Brain microvascular endothelial cell (primary cell): Measurements from ENCODE around the gene HEYL.

Experiments
- DNase-seq: peaks from one replicate; pipeline ENCODE4 v3.0.0-alpha.2; 2020
- H3K27ac ChIP-seq: fragments of 250-450 bp; sonication (Bioruptor Pico); 2 replicates; pipeline ENCODE4 v1.5.1; 2020; ENCODE audit warnings: mild to moderate bottlenecking, moderate library complexity
- H3K27me3 ChIP-seq: fragments of 250-450 bp; sonication (Bioruptor Pico); replicated peaks from 2 replicates; pipeline ENCODE4 v1.5.1; 2020; ENCODE audit warnings: mild to moderate bottlenecking
- H3K36me3 ChIP-seq: fragments of 250-450 bp; sonication (Bioruptor Pico); replicated peaks from 2 replicates; pipeline ENCODE4 v1.5.1; 2020; ENCODE audit warnings: mild to moderate bottlenecking
- H3K4me3 ChIP-seq: 2 replicates; pipeline ENCODE4 v1.5.1; 2011; ENCODE audit warnings: low read depth, mild to moderate bottlenecking, control low read depth, low read length, moderate library complexity
- in situ Hi-C: cut with HindIII; loops from 2 replicates; pipeline ENCODE4 v1.10.0; 2017; ENCODE audit warnings: low sequenced_read_pairs, low pct_ligation_motif_present
- TF ChIP-seq, protein P1 (sequence below): IDR thresholded peaks from 2 replicates; pipeline ENCODE4 v1.5.1; 2011; ENCODE audit warnings: low read depth, mild to moderate bottlenecking, moderate library complexity, low read length, control low read depth, inconsistent platforms; ENCODE audit errors: missing control alignments

Gene HEYL

DNA sequence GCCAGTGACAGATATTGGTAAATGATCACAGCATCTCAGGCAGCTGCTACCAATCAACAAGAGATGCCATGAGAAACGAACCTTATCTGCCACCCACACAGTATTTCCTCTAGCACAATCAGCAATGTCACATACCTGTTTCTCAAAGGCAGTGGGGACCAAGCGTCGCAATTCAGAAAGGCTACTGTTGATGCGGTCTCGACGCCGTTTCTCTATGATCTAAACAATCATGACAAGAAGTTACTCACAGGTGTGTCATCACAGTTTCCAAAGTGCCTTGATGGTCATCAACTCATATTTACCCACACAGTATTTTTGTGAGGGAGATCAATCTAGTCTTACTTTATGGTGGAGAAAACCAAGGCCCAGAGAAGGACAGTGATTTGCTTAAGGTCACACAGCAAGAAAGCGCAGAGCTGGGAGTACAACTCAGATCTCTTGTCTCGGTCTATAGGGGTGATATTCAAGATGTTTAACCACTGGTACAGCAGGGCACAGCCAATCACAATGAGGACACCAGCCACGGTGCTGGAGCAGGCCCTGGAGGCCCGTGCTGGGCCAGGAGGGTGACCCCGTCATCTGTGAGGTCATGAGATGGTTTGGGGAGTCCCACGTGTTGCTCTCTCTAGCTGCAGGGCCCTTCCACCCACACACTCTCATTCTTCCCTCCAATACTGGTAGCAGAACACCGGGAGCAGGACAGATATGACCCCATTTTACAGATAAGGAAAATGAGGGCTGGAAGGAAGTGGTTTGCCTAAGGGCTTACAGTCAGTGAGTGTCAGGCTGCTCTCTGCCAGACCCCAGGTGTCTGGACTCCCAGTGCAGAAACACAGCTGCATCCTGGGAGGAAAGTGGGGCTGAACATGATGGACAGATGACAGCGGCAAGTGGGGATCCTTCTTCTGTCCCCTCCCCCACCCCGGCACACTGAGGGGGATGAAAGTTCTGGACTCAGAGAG lies 7.8 kb downstream of the HEYL start:
- TF ChIP-seq, protein P1, sequence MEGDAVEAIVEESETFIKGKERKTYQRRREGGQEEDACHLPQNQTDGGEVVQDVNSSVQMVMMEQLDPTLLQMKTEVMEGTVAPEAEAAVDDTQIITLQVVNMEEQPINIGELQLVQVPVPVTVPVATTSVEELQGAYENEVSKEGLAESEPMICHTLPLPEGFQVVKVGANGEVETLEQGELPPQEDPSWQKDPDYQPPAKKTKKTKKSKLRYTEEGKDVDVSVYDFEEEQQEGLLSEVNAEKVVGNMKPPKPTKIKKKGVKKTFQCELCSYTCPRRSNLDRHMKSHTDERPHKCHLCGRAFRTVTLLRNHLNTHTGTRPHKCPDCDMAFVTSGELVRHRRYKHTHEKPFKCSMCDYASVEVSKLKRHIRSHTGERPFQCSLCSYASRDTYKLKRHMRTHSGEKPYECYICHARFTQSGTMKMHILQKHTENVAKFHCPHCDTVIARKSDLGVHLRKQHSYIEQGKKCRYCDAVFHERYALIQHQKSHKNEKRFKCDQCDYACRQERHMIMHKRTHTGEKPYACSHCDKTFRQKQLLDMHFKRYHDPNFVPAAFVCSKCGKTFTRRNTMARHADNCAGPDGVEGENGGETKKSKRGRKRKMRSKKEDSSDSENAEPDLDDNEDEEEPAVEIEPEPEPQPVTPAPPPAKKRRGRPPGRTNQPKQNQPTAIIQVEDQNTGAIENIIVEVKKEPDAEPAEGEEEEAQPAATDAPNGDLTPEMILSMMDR: no peak
- H3K36me3 ChIP-seq: no peaks in the 10 kb centered on the region
- no peak for DNase-seq
- in situ Hi-C loops: no loop called here
- H3K27me3 ChIP-seq: no peaks in the 10 kb centered on the region
- H3K27ac ChIP-seq: no peak overlapping the region
- no peak overlapping the region for H3K4me3 ChIP-seq

DNA sequence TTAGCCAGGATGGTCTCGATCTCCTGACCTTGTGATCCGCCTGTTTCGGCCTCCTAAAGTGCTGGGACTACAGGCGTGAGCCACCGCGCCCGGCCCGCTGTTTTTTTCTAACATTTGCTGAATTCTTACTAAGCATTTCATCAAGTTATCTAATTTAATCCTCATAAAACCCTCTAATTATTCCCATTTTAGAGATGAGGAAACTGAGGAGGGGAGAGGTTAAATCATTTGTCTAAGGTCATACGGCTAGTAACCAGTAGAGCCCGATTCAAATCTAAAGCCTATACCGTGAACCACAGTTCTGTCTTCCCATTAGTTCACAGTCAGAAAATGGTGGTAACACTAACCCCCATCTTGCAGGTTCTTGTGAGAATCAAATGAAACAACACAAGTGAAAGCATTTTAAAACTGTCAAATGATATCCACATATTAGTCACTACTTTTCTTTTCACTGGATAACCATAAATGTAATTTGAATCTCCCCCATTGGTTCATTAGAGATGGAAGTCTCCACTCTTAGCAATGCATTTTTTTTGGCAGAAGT lies 10.6 kb downstream of the HEYL start:
- H3K27me3 ChIP-seq: no peaks in the 10 kb centered on the region
- no peak overlapping the region for H3K27ac ChIP-seq
- in situ Hi-C loops: no loop called here
- no peak for DNase-seq
- H3K4me3 ChIP-seq: no peak overlapping the region
- TF ChIP-seq, protein P1: no peak
- no peaks in the 10 kb centered on the region for H3K36me3 ChIP-seq

DNA sequence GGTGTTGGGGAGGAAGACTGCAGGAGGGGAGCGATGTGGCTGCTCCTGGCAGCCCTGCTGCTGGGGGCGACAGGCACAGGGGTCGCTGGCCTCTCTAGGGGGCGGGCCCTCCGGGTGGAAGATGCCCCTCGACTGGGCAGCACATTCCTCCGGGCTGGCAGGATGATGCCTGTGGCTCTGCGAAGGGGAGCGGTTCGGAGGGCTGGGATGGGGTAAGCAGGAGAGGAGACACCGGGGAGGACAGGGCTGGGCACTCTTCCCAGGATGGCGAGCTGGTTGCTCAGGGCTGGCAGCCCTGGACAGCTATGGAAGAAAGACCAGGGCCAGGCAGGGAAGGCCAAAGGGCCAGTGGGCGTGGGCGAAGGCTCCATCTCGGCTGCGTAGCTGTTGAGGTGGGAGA lies 12.8 kb downstream of the HEYL start:
- no peak overlapping the region for H3K27ac ChIP-seq
- in situ Hi-C loops: no loop called here
- no peak overlapping the region for H3K4me3 ChIP-seq
- TF ChIP-seq, protein P1: no peak
- no peaks in the 10 kb centered on the region for H3K27me3 ChIP-seq
- H3K36me3 ChIP-seq: no peaks in the 10 kb centered on the region
- DNase-seq: no peak

DNA sequence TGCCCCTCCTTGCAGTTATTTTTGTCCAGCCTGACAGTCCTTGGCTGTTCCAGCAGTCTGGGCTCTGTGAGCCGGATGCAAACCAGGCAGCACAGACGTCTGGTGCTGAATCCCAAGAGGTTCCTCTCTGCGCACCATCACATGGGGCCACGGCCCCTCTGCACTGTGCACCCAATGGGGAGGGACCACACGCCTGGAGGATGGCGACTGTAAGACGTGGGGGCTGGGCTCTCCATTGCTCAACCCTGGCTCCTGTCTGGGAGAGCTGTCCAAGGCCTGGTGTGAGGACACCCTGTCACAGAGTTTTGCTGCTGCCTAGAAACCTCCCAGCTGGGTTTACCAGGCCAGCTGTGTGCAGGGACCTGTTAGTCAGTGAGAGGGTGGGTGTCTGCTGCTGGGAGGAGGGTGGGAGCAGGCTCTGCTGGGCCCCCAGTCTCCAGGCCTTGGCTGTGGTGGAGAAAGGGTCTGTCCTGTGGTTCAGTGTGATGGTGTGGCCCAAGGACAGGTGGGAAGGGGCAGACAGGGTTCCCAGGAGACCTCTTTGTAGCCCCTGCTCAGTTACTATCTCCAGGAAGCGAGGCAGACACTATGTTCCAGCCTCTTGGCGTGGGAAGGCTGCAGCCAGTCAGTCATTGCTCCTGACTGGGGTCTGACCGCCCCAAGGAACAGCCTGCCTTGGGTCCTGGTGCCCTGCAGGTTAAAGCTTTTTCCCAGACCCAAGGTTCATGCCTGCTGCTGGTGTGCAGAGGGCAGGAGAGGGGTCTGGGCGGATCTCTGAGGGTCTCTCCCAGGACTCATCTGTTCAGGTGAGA lies 13.8 kb downstream of the HEYL start:
- Histone ChIP-seq H3K27me3 (no peaks in the 10 kb centered on the region), H3K4me3 (no peak overlapping the region), H3K27ac (peak overlapping the region; percentile 28), H3K36me3 (no peaks in the 10 kb centered on the region)
- TF ChIP-seq, protein P1: no peak
- in situ Hi-C loops: no loop called here
- peak; percentile 76 for DNase-seq

DNA sequence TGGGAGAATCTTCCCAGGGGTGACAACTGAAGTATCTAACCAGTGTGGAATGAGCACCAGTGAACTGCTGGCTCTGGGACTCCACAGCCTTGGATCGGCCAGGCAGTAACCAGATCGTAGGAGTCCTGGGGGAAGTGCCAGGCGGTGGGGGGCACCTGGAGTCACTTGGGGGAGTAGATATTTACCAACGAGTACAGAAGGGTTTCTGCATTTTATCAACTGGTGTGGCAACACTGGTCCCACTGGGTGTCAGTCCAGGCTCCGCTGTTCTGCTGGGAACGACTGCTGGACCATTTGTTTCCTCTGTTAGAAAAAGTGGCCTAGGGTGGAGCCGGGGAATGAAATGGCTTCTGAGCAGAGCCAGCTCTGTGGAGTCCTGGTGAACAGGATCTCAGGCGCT lies 14.4 kb downstream of the HEYL start:
- no peak overlapping the region for H3K27ac ChIP-seq
- H3K27me3 ChIP-seq: no peaks in the 10 kb centered on the region
- in situ Hi-C loops: no loop called here
- DNase-seq: no peak
- TF ChIP-seq, protein P1: no peak
- H3K4me3 ChIP-seq: no peak overlapping the region
- no peaks in the 10 kb centered on the region for H3K36me3 ChIP-seq
